ENCODE results near the gene TEX35.

DNA sequence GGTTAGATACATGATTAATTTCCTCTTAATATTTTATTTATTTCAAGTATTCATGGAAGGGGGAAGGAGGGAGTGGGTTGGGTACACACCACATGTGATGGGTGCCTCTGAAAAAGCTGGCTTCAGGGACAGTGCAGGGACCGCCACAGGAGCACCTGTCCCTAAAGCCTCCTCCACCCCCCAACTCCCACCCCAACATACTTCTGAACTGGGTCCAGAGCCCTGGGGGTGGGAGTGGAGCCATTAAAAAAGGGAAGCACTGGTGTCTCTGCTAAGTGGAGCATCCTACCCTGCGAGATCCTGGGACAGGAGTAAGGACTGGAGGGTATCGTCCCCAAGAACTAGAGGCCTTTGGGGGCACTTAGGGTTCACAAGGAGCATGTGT lies 10.6 kb upstream of the TEX35 start:
- TF ChIP-seq, protein P1, sequence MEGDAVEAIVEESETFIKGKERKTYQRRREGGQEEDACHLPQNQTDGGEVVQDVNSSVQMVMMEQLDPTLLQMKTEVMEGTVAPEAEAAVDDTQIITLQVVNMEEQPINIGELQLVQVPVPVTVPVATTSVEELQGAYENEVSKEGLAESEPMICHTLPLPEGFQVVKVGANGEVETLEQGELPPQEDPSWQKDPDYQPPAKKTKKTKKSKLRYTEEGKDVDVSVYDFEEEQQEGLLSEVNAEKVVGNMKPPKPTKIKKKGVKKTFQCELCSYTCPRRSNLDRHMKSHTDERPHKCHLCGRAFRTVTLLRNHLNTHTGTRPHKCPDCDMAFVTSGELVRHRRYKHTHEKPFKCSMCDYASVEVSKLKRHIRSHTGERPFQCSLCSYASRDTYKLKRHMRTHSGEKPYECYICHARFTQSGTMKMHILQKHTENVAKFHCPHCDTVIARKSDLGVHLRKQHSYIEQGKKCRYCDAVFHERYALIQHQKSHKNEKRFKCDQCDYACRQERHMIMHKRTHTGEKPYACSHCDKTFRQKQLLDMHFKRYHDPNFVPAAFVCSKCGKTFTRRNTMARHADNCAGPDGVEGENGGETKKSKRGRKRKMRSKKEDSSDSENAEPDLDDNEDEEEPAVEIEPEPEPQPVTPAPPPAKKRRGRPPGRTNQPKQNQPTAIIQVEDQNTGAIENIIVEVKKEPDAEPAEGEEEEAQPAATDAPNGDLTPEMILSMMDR (IDR thresholded peaks at IDR 0.05): no peak
- TF ChIP-seq POLR2AphosphoS5 (IDR thresholded peaks at IDR 0.05): no peak
- TF ChIP-seq POLR2A (IDR thresholded peaks at IDR 0.05): no peak

Data from stomach (tissue), 4 donors.